GM21423 (cell line): Measurements from ENCODE around the gene DOCK3.
"Not testable (repeated sequence)": the region's sequence is repeated elsewhere in the genome, so short reads cannot be mapped to it uniquely, and the experiment has no call there.

Source experiments
- ATAC-seq: cut with Tn5 transposase; IDR thresholded peaks from one replicate; pipeline ENCODE4 v1.9.1; 2021; ENCODE audit warnings: mild to moderate bottlenecking, moderate library complexity; ENCODE audit not compliant: unreplicated experiment

Gene DOCK3

GRCh38 chr3:50676031-50676705 lies 1.4 kb downstream of the DOCK3 start:
- no peak for ATAC-seq

- no peak for ATAC-seq
Measured at GRCh38 chr3:50687127-50687751, 12.5 kb downstream of the DOCK3 start.

- ATAC-seq: no peak
Measured at GRCh38 chr3:50687916-50688315, 13.2 kb downstream of the DOCK3 start.

GRCh38 chr3:50688602-50689001 lies 13.9 kb downstream of the DOCK3 start:
- not testable (repeated sequence) for ATAC-seq

- ATAC-seq: no peak
Measured at GRCh38 chr3:50689558-50689957, 14.8 kb downstream of the DOCK3 start.

- no peak for ATAC-seq
Measured at GRCh38 chr3:50695031-50695430, 20.3 kb downstream of the DOCK3 start.

- no peak for ATAC-seq
Measured at GRCh38 chr3:50696276-50696675, 21.5 kb downstream of the DOCK3 start.

- ATAC-seq: no peak
Measured at GRCh38 chr3:50698269-50698668, 23.5 kb downstream of the DOCK3 start.

GRCh38 chr3:50708620-50709019 lies 33.9 kb downstream of the DOCK3 start:
- no peak for ATAC-seq

GRCh38 chr3:50714946-50715345 lies 40.2 kb downstream of the DOCK3 start:
- no peak for ATAC-seq

- ATAC-seq: no peak
Measured at GRCh38 chr3:50724831-50725230, 50.1 kb downstream of the DOCK3 start.

- ATAC-seq: no peak
Measured at GRCh38 chr3:50734985-50735384, 60.3 kb downstream of the DOCK3 start.

GRCh38 chr3:50737193-50737905 lies 62.6 kb downstream of the DOCK3 start:
- ATAC-seq: no peak

GRCh38 chr3:50737906-50738598 lies 63.3 kb downstream of the DOCK3 start:
- ATAC-seq: no peak

GRCh38 chr3:50743643-50744042 lies 68.9 kb downstream of the DOCK3 start:
- ATAC-seq: no peak

- no peak for ATAC-seq
Measured at GRCh38 chr3:50749822-50750221, 75.1 kb downstream of the DOCK3 start.

GRCh38 chr3:50759015-50759414 lies 84.3 kb downstream of the DOCK3 start:
- no peak for ATAC-seq

GRCh38 chr3:50777680-50778079 lies 103.0 kb downstream of the DOCK3 start:
- ATAC-seq: no peak

- ATAC-seq: not testable (repeated sequence)
Measured at GRCh38 chr3:50781766-50782165, 107.0 kb downstream of the DOCK3 start.

- no peak for ATAC-seq
Measured at GRCh38 chr3:50786631-50787030, 111.9 kb downstream of the DOCK3 start.

- not testable (repeated sequence) for ATAC-seq
Measured at GRCh38 chr3:50790894-50791293, 116.2 kb downstream of the DOCK3 start.
